MM.1S (cell line): ENCODE results near the gene PRKAG2.
"Not testable (repeated sequence)": the region's sequence is repeated elsewhere in the genome, so short reads cannot be mapped to it uniquely, and the experiment has no call there.

Source experiments
- CTCF ChIP-seq: fragments of 300-600 bp; sonication (generic); IDR thresholded peaks from 2 replicates; pipeline ENCODE4 v1.5.1; 2016; ENCODE audit warnings: antibody characterized with exemption, low read length, mixed read lengths
- EZH2 ChIP-seq: fragments of 300-600 bp; sonication (generic); optimal IDR thresholded peaks from 2 replicates; pipeline ENCODE3; 2017; ENCODE audit warnings: low read depth, mild to moderate bottlenecking, antibody characterized with exemption, low read length, mixed read lengths
- EZH2phosphoT487 ChIP-seq: fragments of 300-600 bp; sonication (generic); IDR thresholded peaks from 2 replicates; pipeline ENCODE4 v1.6.1; 2018; ENCODE audit warnings: antibody characterized with exemption, low read length

GRCh38 chr7:151826316-151826715, 50.6 kb downstream of the PRKAG2 start:
- not testable (repeated sequence) for TF ChIP-seq CTCF, EZH2, EZH2phosphoT487
